ENCODE measurements around the gene GRIK2. TPM values are rescaled to one million over a fixed set of nuclear protein-coding genes. Genes with fewer than 3 reads are reported as not detected.

The GRIK2 gene
- total RNA-seq, 1 experiment from 2014 or later = 0.70 TPM

DNA sequence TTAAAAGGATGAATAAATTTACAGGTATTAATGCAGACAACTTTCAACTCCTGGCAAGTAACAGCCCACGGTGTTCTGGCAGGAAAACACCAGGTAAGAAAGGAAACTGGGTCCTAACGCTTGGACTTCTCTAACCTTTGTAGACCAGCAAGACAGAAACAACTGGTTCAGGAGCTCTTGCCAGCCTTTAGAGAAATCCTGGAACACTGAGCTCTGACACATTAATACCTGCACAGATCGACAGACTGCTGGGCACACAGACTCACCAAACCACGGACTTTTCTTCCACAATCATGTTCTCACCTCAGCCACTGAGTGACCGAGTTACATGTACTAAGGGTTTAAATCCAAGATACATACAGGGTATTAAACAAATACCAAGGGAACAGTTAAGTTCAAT lies 36.3 kb downstream of the GRIK2 start:
- no peak overlapping the region for H2AK5ac ChIP-seq (ENCODE audit: insufficient read length, low read length)
- no peaks in the 10 kb centered on the region for H4K20me1 ChIP-seq (ENCODE audit: control insufficient read depth, insufficient read depth, insufficient read length)
- H3K14ac ChIP-seq (ENCODE audit: insufficient read depth, low read length) = no peak overlapping the region
- Mint-ChIP-seq H3K9me3 (no peaks in the 10 kb centered on the region), H3K27ac (no peak overlapping the region), H3K36me3 (ENCODE audit: insufficient read depth in 1 of 3, low read depth in 3 of 3) (peaks cover 0 to 6% (median 4%) of the 10 kb centered on the region in 3 experiments; a peak in 5 of 7 replicates), H3K4me1 (peaks cover 13 to 15% of the 10 kb centered on the region in 2 experiments), H3K27me3 (ENCODE audit: low read depth) (no peaks in the 10 kb centered on the region), H3K4me3 (no peak overlapping the region)
- H3T11ph ChIP-seq (ENCODE audit: low read length) = no peak overlapping the region
- no peak overlapping the region for H2BK20ac ChIP-seq (ENCODE audit: low read depth, low read length, poor library complexity, severe bottlenecking)
- H3K9ac ChIP-seq (ENCODE audit: extremely low read depth, insufficient read length, low read length) = no peak overlapping the region
- no peaks in the 10 kb centered on the region for H3K79me1 ChIP-seq (ENCODE audit: insufficient read depth, low read depth, low read length, poor library complexity, severe bottlenecking)
- H2BK12ac ChIP-seq (ENCODE audit: insufficient read length, low read depth, low read length) = no peak overlapping the region
- H2BK15ac ChIP-seq (ENCODE audit: low read depth, low read length) = no peak overlapping the region
- DNase-seq = no peak
- H3K4ac ChIP-seq (ENCODE audit: low read depth, low read length) = no peak overlapping the region
- no peak overlapping the region for H3K27ac ChIP-seq (ENCODE audit: insufficient read length, low read depth, low read length)
- H4K5ac ChIP-seq (ENCODE audit: insufficient read length, low read depth, low read length) = no peak overlapping the region
- H3K23me2 ChIP-seq (ENCODE audit: insufficient read length, low read depth, low read length, poor library complexity, severe bottlenecking) = no peaks in the 10 kb centered on the region
- no CpG with 5 or more reads among the region's 5 CpGs for WGBS (ENCODE audit: extremely low coverage, insufficient read length, low lambda C conversion rate)
- no peak overlapping the region for H2BK120ac ChIP-seq (ENCODE audit: low read depth, low read length, poor library complexity, severe bottlenecking)
- no peaks in the 10 kb centered on the region for H3K4me1 ChIP-seq (ENCODE audit: insufficient read depth, low read length)
- no peak overlapping the region for H4K91ac ChIP-seq (ENCODE audit: insufficient read length, low read depth, low read length)
- H3K27me3 ChIP-seq (ENCODE audit: insufficient read depth, low read length) = no peaks in the 10 kb centered on the region
- no peak overlapping the region for H3K4me2 ChIP-seq (ENCODE audit: insufficient read depth, insufficient read length, low read length)
- H4K8ac ChIP-seq (replicated peaks; ENCODE audit: insufficient read length, low read depth, low read length) = no peak overlapping the region
- TF ChIP-seq, protein P1, sequence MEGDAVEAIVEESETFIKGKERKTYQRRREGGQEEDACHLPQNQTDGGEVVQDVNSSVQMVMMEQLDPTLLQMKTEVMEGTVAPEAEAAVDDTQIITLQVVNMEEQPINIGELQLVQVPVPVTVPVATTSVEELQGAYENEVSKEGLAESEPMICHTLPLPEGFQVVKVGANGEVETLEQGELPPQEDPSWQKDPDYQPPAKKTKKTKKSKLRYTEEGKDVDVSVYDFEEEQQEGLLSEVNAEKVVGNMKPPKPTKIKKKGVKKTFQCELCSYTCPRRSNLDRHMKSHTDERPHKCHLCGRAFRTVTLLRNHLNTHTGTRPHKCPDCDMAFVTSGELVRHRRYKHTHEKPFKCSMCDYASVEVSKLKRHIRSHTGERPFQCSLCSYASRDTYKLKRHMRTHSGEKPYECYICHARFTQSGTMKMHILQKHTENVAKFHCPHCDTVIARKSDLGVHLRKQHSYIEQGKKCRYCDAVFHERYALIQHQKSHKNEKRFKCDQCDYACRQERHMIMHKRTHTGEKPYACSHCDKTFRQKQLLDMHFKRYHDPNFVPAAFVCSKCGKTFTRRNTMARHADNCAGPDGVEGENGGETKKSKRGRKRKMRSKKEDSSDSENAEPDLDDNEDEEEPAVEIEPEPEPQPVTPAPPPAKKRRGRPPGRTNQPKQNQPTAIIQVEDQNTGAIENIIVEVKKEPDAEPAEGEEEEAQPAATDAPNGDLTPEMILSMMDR (conservative IDR thresholded peaks at IDR 0.05) = no peak
- H3K9me3 ChIP-seq (ENCODE audit: control insufficient read depth, low read depth, low read length) = no peaks in the 10 kb centered on the region
- H2BK5ac ChIP-seq (ENCODE audit: insufficient read length, low read length) = no peak overlapping the region
- no peaks in the 10 kb centered on the region for H3K79me2 ChIP-seq (ENCODE audit: insufficient read depth, low read length)
- H3K23ac ChIP-seq (ENCODE audit: insufficient read length, low read depth, low read length) = no peak overlapping the region
- H3K56ac ChIP-seq (ENCODE audit: insufficient read length, low read depth, low read length) = no peak overlapping the region
- no peak overlapping the region for H2AFZ ChIP-seq (ENCODE audit: low read length)
- no peak overlapping the region for H3K18ac ChIP-seq (ENCODE audit: insufficient read length, low read depth, low read length)

All from H9 (cell line).